Measurements from ENCODE around the gene OR2Z1.
A peak's percentile ranks its signal among the peaks of the same experiment; 100 is the strongest.
"Not testable (repeated sequence)": the region's sequence is repeated elsewhere in the genome, so short reads cannot be mapped to it uniquely, and the experiment has no call there.

Gene OR2Z1

DNA sequence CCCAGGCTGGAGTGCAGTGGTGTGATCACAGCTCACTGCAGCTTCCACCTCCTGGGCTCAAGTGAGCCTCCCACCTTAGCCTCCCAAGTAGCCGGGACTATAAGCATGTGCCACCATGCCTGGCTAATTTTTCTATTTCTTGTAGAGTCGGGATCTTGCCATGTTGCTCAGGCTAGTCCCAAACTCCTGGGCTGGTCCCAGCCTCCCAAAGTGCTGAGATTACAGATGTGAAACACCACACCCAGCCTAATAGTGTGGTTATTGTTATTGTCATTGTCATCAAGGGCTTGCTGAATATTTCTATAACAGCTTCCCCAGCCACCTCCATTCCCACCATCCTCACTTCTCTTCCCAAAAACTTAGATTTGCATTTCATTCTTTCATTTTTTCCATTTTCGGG is 2.8 kb downstream of the OR2Z1 start:
- H3K9me3 ChIP-seq (ENCODE audit: control extremely low read depth in 1 of 5, control insufficient read depth in 4 of 5, insufficient read depth in 2 of 5, low read depth in 1 of 5, low read length in 4 of 5) = no peaks in the 10 kb centered on the region
- ChIA-PET POLR2A (no interaction called here), CTCF (no interaction called here)
- H3K27ac ChIP-seq (ENCODE audit: insufficient read depth in 1 of 2, low read depth in 1 of 2, low read length in 2 of 2, poor library complexity in 1 of 2, severe bottlenecking in 2 of 2) = no peak overlapping the region
- H3K4me1 ChIP-seq (ENCODE audit: control extremely low read depth in 1 of 4, control insufficient read depth in 4 of 4, insufficient read depth in 4 of 4, low read length in 3 of 4) = no peaks in the 10 kb centered on the region
- no peaks in the 10 kb centered on the region for H3K36me3 ChIP-seq (ENCODE audit: control insufficient read depth in 4 of 4, insufficient read depth in 4 of 4, low read length in 3 of 4)
- no CpG with 5 or more reads among the region's 3 CpGs for WGBS (ENCODE audit: insufficient coverage)
- no peak for DNase-seq
- peaks cover 0 to 17% (median 2%) of the 10 kb centered on the region in 5 experiments for H3K27me3 ChIP-seq (replicated peaks in 2 of 5; ENCODE audit: control insufficient read depth in 4 of 5, insufficient read depth in 5 of 5, low read length in 4 of 5)
- H3K4me3 ChIP-seq (ENCODE audit: control insufficient read depth in 1 of 7, extremely low read depth in 1 of 7, insufficient read depth in 4 of 7, low read depth in 2 of 7, low read length in 6 of 7) = no peak overlapping the region

DNA sequence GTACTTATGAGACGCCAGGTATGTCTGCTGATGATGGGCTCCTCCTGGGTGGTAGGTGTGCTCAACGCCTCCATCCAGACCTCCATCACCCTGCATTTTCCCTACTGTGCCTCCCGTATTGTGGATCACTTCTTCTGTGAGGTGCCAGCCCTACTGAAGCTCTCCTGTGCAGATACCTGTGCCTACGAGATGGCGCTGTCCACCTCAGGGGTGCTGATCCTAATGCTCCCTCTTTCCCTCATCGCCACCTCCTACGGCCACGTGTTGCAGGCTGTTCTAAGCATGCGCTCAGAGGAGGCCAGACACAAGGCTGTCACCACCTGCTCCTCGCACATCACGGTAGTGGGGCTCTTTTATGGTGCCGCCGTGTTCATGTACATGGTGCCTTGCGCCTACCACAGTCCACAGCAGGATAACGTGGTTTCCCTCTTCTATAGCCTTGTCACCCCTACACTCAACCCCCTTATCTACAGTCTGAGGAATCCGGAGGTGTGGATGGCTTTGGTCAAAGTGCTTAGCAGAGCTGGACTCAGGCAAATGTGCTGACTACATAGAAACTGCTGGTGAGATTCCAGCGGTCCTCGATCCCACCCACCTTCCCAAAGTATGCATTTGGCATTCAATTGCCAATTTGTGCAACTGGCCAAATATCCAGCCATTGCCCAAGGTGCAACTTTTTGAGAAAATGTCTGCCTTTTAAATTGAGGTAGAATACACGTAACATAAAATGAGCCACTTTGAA is 10.2 kb downstream of the OR2Z1 start:
- DNase-seq = peak in 2 of 3 donors; percentile 33 to 42
- ChIA-PET POLR2A (no interaction called here), CTCF (no interaction called here)
- no peak overlapping the region for H3K4me3 ChIP-seq (ENCODE audit: control insufficient read depth in 1 of 7, extremely low read depth in 1 of 7, insufficient read depth in 4 of 7, low read depth in 2 of 7, low read length in 6 of 7)
- H3K36me3 ChIP-seq (ENCODE audit: control insufficient read depth in 4 of 4, insufficient read depth in 4 of 4, low read length in 3 of 4) = no peaks in the 10 kb centered on the region
- H3K9me3 ChIP-seq (ENCODE audit: control extremely low read depth in 1 of 5, control insufficient read depth in 4 of 5, insufficient read depth in 2 of 5, low read depth in 1 of 5, low read length in 4 of 5) = no peaks in the 10 kb centered on the region
- H3K4me1 ChIP-seq (ENCODE audit: control extremely low read depth in 1 of 4, control insufficient read depth in 4 of 4, insufficient read depth in 4 of 4, low read length in 3 of 4) = no peaks in the 10 kb centered on the region
- WGBS (ENCODE audit: insufficient coverage) = 63% methylated on average over 19 of the region's 19 CpGs
- H3K27me3 ChIP-seq (replicated peaks in 2 of 5; ENCODE audit: control insufficient read depth in 4 of 5, insufficient read depth in 5 of 5, low read length in 4 of 5) = no peaks in the 10 kb centered on the region
- H3K27ac ChIP-seq (ENCODE audit: insufficient read depth in 1 of 2, low read depth in 1 of 2, low read length in 2 of 2, poor library complexity in 1 of 2, severe bottlenecking in 2 of 2) = no peak overlapping the region

DNA sequence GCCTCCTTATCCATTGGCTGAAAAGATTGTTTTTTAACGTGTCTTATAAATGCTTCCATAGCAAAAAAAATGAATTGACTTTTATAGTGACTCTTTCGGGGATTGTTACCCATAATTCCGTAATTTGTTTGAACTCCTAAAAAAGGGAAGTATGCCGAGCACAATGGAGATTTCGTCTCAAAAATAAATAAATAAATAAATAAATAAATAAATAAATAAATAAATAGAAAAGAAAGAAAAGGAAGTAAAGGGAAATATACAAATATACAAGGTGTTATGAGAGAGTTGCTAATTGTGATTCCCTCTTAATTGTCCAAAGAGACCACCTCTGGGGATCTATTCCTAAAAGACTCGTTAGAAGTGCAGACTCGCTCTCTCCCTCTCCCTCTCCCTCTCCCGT is 16.9 kb downstream of the OR2Z1 start:
- peaks cover 0 to 2% (median 0%) of the 10 kb centered on the region in 5 experiments for H3K9me3 ChIP-seq (ENCODE audit: control extremely low read depth in 1 of 5, control insufficient read depth in 4 of 5, insufficient read depth in 2 of 5, low read depth in 1 of 5, low read length in 4 of 5)
- WGBS (ENCODE audit: insufficient coverage) = no CpG with 5 or more reads among the region's 8 CpGs
- DNase-seq = no peak
- no peak overlapping the region for H3K27ac ChIP-seq (ENCODE audit: insufficient read depth in 1 of 2, low read depth in 1 of 2, low read length in 2 of 2, poor library complexity in 1 of 2, severe bottlenecking in 2 of 2)
- H3K36me3 ChIP-seq (ENCODE audit: control insufficient read depth in 4 of 4, insufficient read depth in 4 of 4, low read length in 3 of 4) = no peaks in the 10 kb centered on the region
- POLR2A ChIA-PET = no interaction called here
- H3K4me3 ChIP-seq (ENCODE audit: control insufficient read depth in 1 of 7, extremely low read depth in 1 of 7, insufficient read depth in 4 of 7, low read depth in 2 of 7, low read length in 6 of 7) = no peak overlapping the region
- CTCF ChIA-PET = no interaction called here
- H3K27me3 ChIP-seq (replicated peaks in 2 of 5; ENCODE audit: control insufficient read depth in 4 of 5, insufficient read depth in 5 of 5, low read length in 4 of 5) = no peaks in the 10 kb centered on the region
- H3K4me1 ChIP-seq (ENCODE audit: control extremely low read depth in 1 of 4, control insufficient read depth in 4 of 4, insufficient read depth in 4 of 4, low read length in 3 of 4) = no peaks in the 10 kb centered on the region

DNA sequence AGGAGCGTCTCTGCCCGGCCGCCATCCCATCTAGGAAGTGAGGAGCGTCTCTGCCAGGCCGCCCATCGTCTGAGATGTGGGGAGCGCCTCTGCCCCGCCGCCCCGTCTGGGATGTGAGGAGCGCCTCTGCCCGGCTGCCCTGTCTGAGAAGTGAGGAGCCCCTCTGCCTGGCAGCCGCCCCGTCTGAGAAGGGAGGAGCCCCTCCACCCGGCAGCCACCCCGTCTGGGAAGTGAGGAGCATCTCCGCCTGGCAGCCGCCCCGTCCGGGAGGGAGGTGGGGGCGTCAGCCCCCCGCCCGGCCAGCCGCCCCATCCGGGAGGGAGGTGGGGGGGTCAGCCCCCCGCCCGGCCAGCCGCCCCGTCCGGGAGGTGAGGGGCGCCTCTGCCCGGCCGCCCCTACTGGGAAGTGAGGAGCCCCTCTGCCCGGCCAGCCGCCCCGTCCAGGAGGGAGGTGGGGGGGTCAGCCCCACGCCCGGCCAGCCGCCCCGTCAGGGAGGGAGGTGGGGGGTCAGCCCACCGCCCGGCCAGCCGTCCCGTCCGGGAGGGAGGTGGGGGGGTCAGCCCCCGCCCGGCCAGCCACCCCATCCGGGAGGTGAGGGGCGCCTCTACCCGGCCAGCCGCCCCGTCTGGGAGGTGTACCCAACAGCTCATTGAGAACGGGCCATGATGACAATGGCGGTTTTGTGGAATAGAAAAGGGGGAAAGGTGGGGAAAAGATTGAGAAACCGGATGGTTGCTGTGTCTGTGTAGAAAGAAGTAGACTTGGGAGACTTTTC is 18.0 kb downstream of the OR2Z1 start:
- CTCF ChIA-PET; H3K27me3 ChIP-seq (replicated peaks in 2 of 5; ENCODE audit: control insufficient read depth in 4 of 5, insufficient read depth in 5 of 5, low read length in 4 of 5); H3K4me1 ChIP-seq (ENCODE audit: control extremely low read depth in 1 of 4, control insufficient read depth in 4 of 4, insufficient read depth in 4 of 4, low read length in 3 of 4); H3K36me3 ChIP-seq (ENCODE audit: control insufficient read depth in 4 of 4, insufficient read depth in 4 of 4, low read length in 3 of 4); H3K9me3 ChIP-seq (ENCODE audit: control extremely low read depth in 1 of 5, control insufficient read depth in 4 of 5, insufficient read depth in 2 of 5, low read depth in 1 of 5, low read length in 4 of 5); POLR2A ChIA-PET; H3K27ac ChIP-seq (ENCODE audit: insufficient read depth in 1 of 2, low read depth in 1 of 2, low read length in 2 of 2, poor library complexity in 1 of 2, severe bottlenecking in 2 of 2); DNase-seq; H3K4me3 ChIP-seq (ENCODE audit: control insufficient read depth in 1 of 7, extremely low read depth in 1 of 7, insufficient read depth in 4 of 7, low read depth in 2 of 7, low read length in 6 of 7): not testable (repeated sequence)
- WGBS (ENCODE audit: insufficient coverage) = 98% methylated on average over 7 of the region's 55 CpGs

DNA sequence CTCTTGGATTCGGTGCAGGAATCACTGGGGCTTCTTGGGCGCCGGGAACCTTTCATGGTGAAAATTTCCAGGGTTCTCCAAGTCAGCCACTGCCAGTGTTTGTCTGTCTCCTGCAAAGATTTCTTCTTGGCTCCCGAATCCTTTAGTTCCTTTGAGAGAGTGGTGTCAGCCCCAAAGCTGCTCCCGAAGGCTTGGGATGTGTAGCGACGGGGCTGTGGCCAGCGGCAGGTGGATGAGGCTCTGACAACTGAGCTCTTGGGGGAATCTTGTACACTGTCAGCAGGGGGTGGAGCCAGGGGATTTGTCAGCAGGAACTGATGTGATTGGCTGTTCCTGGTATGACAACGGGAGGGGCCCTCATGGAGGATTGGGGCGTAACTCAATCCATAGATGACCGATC is 45.8 kb downstream of the OR2Z1 start:
- CTCF ChIA-PET; DNase-seq; H3K27ac ChIP-seq (ENCODE audit: insufficient read depth in 1 of 2, low read depth in 1 of 2, low read length in 2 of 2, poor library complexity in 1 of 2, severe bottlenecking in 2 of 2); H3K27me3 ChIP-seq (replicated peaks in 2 of 5; ENCODE audit: control insufficient read depth in 4 of 5, insufficient read depth in 5 of 5, low read length in 4 of 5); H3K9me3 ChIP-seq (ENCODE audit: control extremely low read depth in 1 of 5, control insufficient read depth in 4 of 5, insufficient read depth in 2 of 5, low read depth in 1 of 5, low read length in 4 of 5); H3K4me1 ChIP-seq (ENCODE audit: control extremely low read depth in 1 of 4, control insufficient read depth in 4 of 4, insufficient read depth in 4 of 4, low read length in 3 of 4); H3K4me3 ChIP-seq (ENCODE audit: control insufficient read depth in 1 of 7, extremely low read depth in 1 of 7, insufficient read depth in 4 of 7, low read depth in 2 of 7, low read length in 6 of 7); POLR2A ChIA-PET; H3K36me3 ChIP-seq (ENCODE audit: control insufficient read depth in 4 of 4, insufficient read depth in 4 of 4, low read length in 3 of 4): not testable (repeated sequence)
- WGBS (ENCODE audit: insufficient coverage) = 75% methylated on average over 5 of the region's 11 CpGs

DNA sequence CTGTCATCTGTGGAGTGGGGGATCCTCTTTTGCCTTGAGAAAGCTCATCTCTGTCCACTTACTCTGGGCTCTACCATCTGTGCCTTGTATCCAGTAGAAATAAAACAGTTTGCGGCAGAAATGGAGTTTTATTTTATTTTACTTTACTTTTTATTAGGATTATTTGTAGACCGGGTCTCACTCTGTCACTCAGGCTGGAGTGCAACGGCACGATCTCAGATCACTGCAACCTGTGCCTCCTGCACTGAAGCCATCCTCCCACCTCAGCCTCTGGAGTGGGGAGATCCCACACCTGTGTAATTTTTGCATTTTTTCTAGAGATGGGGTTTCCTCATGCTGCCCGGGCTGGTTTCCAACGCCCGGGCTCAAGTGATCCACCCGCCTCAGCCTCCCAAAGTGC is 47.8 kb downstream of the OR2Z1 start:
- no CpG with 5 or more reads among the region's 8 CpGs for WGBS (ENCODE audit: insufficient coverage)
- H3K27ac ChIP-seq (ENCODE audit: insufficient read depth in 1 of 2, low read depth in 1 of 2, low read length in 2 of 2, poor library complexity in 1 of 2, severe bottlenecking in 2 of 2); POLR2A ChIA-PET; H3K4me3 ChIP-seq (ENCODE audit: control insufficient read depth in 1 of 7, extremely low read depth in 1 of 7, insufficient read depth in 4 of 7, low read depth in 2 of 7, low read length in 6 of 7); H3K36me3 ChIP-seq (ENCODE audit: control insufficient read depth in 4 of 4, insufficient read depth in 4 of 4, low read length in 3 of 4); H3K9me3 ChIP-seq (ENCODE audit: control extremely low read depth in 1 of 5, control insufficient read depth in 4 of 5, insufficient read depth in 2 of 5, low read depth in 1 of 5, low read length in 4 of 5); DNase-seq; H3K4me1 ChIP-seq (ENCODE audit: control extremely low read depth in 1 of 4, control insufficient read depth in 4 of 4, insufficient read depth in 4 of 4, low read length in 3 of 4); H3K27me3 ChIP-seq (replicated peaks in 2 of 5; ENCODE audit: control insufficient read depth in 4 of 5, insufficient read depth in 5 of 5, low read length in 4 of 5); CTCF ChIA-PET: not testable (repeated sequence)

DNA sequence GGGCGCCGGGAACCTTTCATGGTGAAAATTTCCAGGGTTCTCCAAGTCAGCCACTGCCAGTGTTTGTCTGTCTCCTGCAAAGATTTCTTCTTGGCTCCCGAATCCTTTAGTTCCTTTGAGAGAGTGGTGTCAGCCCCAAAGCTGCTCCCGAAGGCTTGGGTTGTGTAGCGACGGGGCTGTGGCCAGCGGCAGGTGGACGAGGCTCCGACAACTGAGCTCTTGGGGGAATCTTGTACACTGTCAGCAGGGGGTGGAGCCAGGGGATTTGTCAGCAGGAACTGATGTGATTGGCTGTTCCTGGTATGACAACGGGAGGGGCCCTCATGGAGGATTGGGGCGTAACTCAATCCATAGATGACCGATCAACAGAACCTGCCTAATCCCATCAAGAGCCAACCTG is 52.2 kb downstream of the OR2Z1 start:
- no CpG with 5 or more reads among the region's 12 CpGs for WGBS (ENCODE audit: insufficient coverage)

More for the DNA sequence above, 52.2 kb downstream of the OR2Z1 start:
- CTCF ChIA-PET; DNase-seq; H3K9me3 ChIP-seq (ENCODE audit: control extremely low read depth in 1 of 5, control insufficient read depth in 4 of 5, insufficient read depth in 2 of 5, low read depth in 1 of 5, low read length in 4 of 5); H3K4me1 ChIP-seq (ENCODE audit: control extremely low read depth in 1 of 4, control insufficient read depth in 4 of 4, insufficient read depth in 4 of 4, low read length in 3 of 4); H3K27ac ChIP-seq (ENCODE audit: insufficient read depth in 1 of 2, low read depth in 1 of 2, low read length in 2 of 2, poor library complexity in 1 of 2, severe bottlenecking in 2 of 2); H3K36me3 ChIP-seq (ENCODE audit: control insufficient read depth in 4 of 4, insufficient read depth in 4 of 4, low read length in 3 of 4); POLR2A ChIA-PET; H3K4me3 ChIP-seq (ENCODE audit: control insufficient read depth in 1 of 7, extremely low read depth in 1 of 7, insufficient read depth in 4 of 7, low read depth in 2 of 7, low read length in 6 of 7); H3K27me3 ChIP-seq (replicated peaks in 2 of 5; ENCODE audit: control insufficient read depth in 4 of 5, insufficient read depth in 5 of 5, low read length in 4 of 5): not testable (repeated sequence)

All from common myeloid progenitor, CD34-positive (primary cell).